ENCODE results near the gene HSPB8. TPM values are rescaled to one million over a fixed set of nuclear protein-coding genes. Genes with fewer than 3 reads are reported as not detected.

Gene HSPB8
- total RNA-seq, 1 donor from 2014 or later, result 54.6 TPM

GRCh38 chr12:119207063-119207560 is 28.4 kb downstream of the HSPB8 start:
- Histone ChIP-seq H3K36me3 (ENCODE audit: insufficient read depth, low read length) (no peaks in the 10 kb centered on the region), H3K4me3 (ENCODE audit: insufficient read depth, low read depth, low read length) (no peak overlapping the region), H3K27me3 (ENCODE audit: insufficient read depth, low read length) (no peaks in the 10 kb centered on the region), H3K9me3 (ENCODE audit: insufficient read depth, low read depth, low read length) (no peaks in the 10 kb centered on the region), H3K27ac (ENCODE audit: low read depth, low read length) (no peak overlapping the region), H3K9ac (ENCODE audit: low read length) (no peak overlapping the region), H3K4me1 (ENCODE audit: insufficient read depth, low read length) (no peaks in the 10 kb centered on the region), H3K79me2 (ENCODE audit: insufficient read depth, low read length) (no peaks in the 10 kb centered on the region), H4K20me1 (ENCODE audit: insufficient read depth, low read length) (no peaks in the 10 kb centered on the region), H2AFZ (ENCODE audit: low read depth, low read length) (no peak overlapping the region), H3K4me2 (ENCODE audit: low read length) (no peak overlapping the region)
- no peak for FAIRE-seq
- DNase-seq (ENCODE audit: low read depth), result no peak
- Mint-ChIP-seq H3K4me1 (ENCODE audit: low read depth, unreplicated experiment) (no peaks in the 10 kb centered on the region), H3K27ac (ENCODE audit: unreplicated experiment) (no peak overlapping the region), H3K9me3 (ENCODE audit: unreplicated experiment) (no peaks in the 10 kb centered on the region), H3K27me3 (ENCODE audit: low read depth, unreplicated experiment) (peaks cover 21% of the 10 kb centered on the region), H3K36me3 (ENCODE audit: low read depth, unreplicated experiment) (no peaks in the 10 kb centered on the region), H3K4me3 (ENCODE audit: unreplicated experiment) (no peak overlapping the region)
- TF ChIP-seq EZH2 (IDR thresholded peaks at IDR 0.05; ENCODE audit: insufficient read depth, low read length), result no peak
- TF ChIP-seq CTCF (IDR thresholded peaks at IDR 0.05; ENCODE audit: insufficient read depth, low read depth, low read length), result no peak

- H3K4me1 Mint-ChIP-seq (ENCODE audit: low read depth, unreplicated experiment), result no peaks in the 10 kb centered on the region
- DNase-seq (ENCODE audit: low read depth), result no peak
Measured at GRCh38 chr12:119208626-119209061, 29.9 kb downstream of the HSPB8 start.

More at GRCh38 chr12:119208626-119209061, 29.9 kb downstream of the HSPB8 start:
- H3K9me3 Mint-ChIP-seq (ENCODE audit: unreplicated experiment), result no peaks in the 10 kb centered on the region
- H3K79me2 ChIP-seq (ENCODE audit: insufficient read depth, low read length), result no peaks in the 10 kb centered on the region
- H3K27me3 Mint-ChIP-seq (ENCODE audit: low read depth, unreplicated experiment), result peaks cover 21% of the 10 kb centered on the region
- H3K4me3 ChIP-seq (ENCODE audit: insufficient read depth, low read depth, low read length), result no peak overlapping the region
- no peaks in the 10 kb centered on the region for H3K9me3 ChIP-seq (ENCODE audit: insufficient read depth, low read depth, low read length)
- no peaks in the 10 kb centered on the region for H3K27me3 ChIP-seq (ENCODE audit: insufficient read depth, low read length)
- no peaks in the 10 kb centered on the region for H3K36me3 ChIP-seq (ENCODE audit: insufficient read depth, low read length)
- no peak overlapping the region for H3K4me3 Mint-ChIP-seq (ENCODE audit: unreplicated experiment)
- FAIRE-seq, result no peak
- H4K20me1 ChIP-seq (ENCODE audit: insufficient read depth, low read length), result no peaks in the 10 kb centered on the region
- H3K9ac ChIP-seq (ENCODE audit: low read length), result no peak overlapping the region
- H3K27ac ChIP-seq (ENCODE audit: low read depth, low read length), result no peak overlapping the region
- TF ChIP-seq CTCF (IDR thresholded peaks at IDR 0.05; ENCODE audit: insufficient read depth, low read depth, low read length), result no peak
- TF ChIP-seq EZH2 (IDR thresholded peaks at IDR 0.05; ENCODE audit: insufficient read depth, low read length), result no peak
- no peak overlapping the region for H2AFZ ChIP-seq (ENCODE audit: low read depth, low read length)
- H3K27ac Mint-ChIP-seq (ENCODE audit: unreplicated experiment), result peak overlapping the region; percentile 9
- H3K36me3 Mint-ChIP-seq (ENCODE audit: low read depth, unreplicated experiment), result no peaks in the 10 kb centered on the region
- H3K4me2 ChIP-seq (ENCODE audit: low read length), result no peak overlapping the region
- H3K4me1 ChIP-seq (ENCODE audit: insufficient read depth, low read length), result no peaks in the 10 kb centered on the region
